Coronary artery (tissue), 2 donors: ENCODE data around the gene FXR2.

Experiments
- DNase-seq: peaks from one replicate; pipeline ENCODE4 v3.0.0-alpha.2; 2017; ENCODE audit warnings: low spot score
- H3K27ac ChIP-seq, 2 donors: fragments of 200-600 bp; sonication (generic); one replicate each; pipeline ENCODE4 v1.5.1; 2016 to 2019
- H3K4me3 ChIP-seq: fragments of 200-600 bp; sonication (generic); 2 replicates; pipeline ENCODE4 v1.5.1; 2016; ENCODE audit warnings: mild to moderate bottlenecking, moderate library complexity
- CTCF ChIP-seq: fragments of 200-600 bp; sonication (generic); IDR thresholded peaks from one replicate; pipeline ENCODE4 v1.5.1; 2019; ENCODE audit warnings: antibody characterized with exemption

Gene FXR2

GRCh38 chr17:7588553-7589203 is 26.0 kb downstream of the FXR2 start:
- no peak for DNase-seq
- Histone ChIP-seq H3K27ac (peak overlapping the region; percentile 4 to 74), H3K4me3 (peak overlapping the region; percentile 72)
- no peak for TF ChIP-seq CTCF

GRCh38 chr17:7587420-7588151 is 27.1 kb downstream of the FXR2 start:
- TF ChIP-seq CTCF, result no peak
- DNase-seq, result no peak
- no peak overlapping the region for H3K4me3 ChIP-seq
- peak overlapping the region in 1 of 2 donors; percentile 74 for H3K27ac ChIP-seq

- Histone ChIP-seq H3K4me3 (no peak overlapping the region), H3K27ac (peak overlapping the region in 1 of 2 donors; percentile 55)
- TF ChIP-seq CTCF, result no peak
- no peak for DNase-seq
Observed at GRCh38 chr17:7586673-7587419, 27.9 kb downstream of the FXR2 start.

GRCh38 chr17:7583253-7584109 is 31.2 kb downstream of the FXR2 start, which contains the start of gene MPDU1:
Gene MPDU1, plus strand, starts transcription at chr17:7583852. Its CDS starts 11 bp downstream, at chr17:7583863.
- peak; percentile 98 for DNase-seq

GRCh38 chr17:7582396-7583252 is 32.1 kb downstream of the FXR2 start:
- H3K4me3 ChIP-seq, result peak overlapping the region; percentile 84
- TF ChIP-seq CTCF, result no peak
- peak overlapping the region; percentile 87 to 97 for H3K27ac ChIP-seq
- DNase-seq, result no peak

More at GRCh38 chr17:7583253-7584109, 31.2 kb downstream of the FXR2 start, which contains the start of gene MPDU1:
- TF ChIP-seq CTCF, result no peak
- peak within 1 kb of the TSS; percentile 84 for H3K4me3 ChIP-seq
- H3K27ac ChIP-seq, result peak within 1 kb of the TSS; percentile 87 to 97
